Prostate gland (tissue), 2 donors: Measurements from ENCODE around the gene CDK11A. TPM values are rescaled to one million over a fixed set of nuclear protein-coding genes. Genes with fewer than 3 reads are reported as not detected.
A peak's percentile ranks its signal among the peaks of the same experiment; 100 is the strongest.

Experiments
- DNase-seq: peaks from one replicate; pipeline ENCODE4 v3.0.0-alpha.2; 2019; ENCODE audit warnings: low spot score
- H3K27ac ChIP-seq, 2 donors: fragments of 200-600 bp; sonication (generic); 2 replicates each; pipeline ENCODE4 v1.5.1; 2017 to 2019
- H3K27me3 ChIP-seq: fragments of 200-600 bp; sonication (generic); replicated peaks from 2 replicates; pipeline ENCODE4 v1.5.1; 2019; ENCODE audit not compliant: insufficient read depth
- H3K36me3 ChIP-seq, 2 donors: fragments of 200-600 bp; sonication (generic); 1 replicate in 1 of 2; 2 replicates in 1 of 2; pipeline versions ENCODE4 v1.5.1 to v1.8.1; 2017 to 2019
- H3K4me1 ChIP-seq: fragments of 200-600 bp; sonication (generic); replicated peaks from 2 replicates; pipeline ENCODE4 v1.5.1; 2019
- H3K4me3 ChIP-seq, 2 donors: fragments of 200-600 bp; sonication (generic); 2 replicates each; pipeline ENCODE4 v1.5.1; 2017 to 2019
- H3K9me3 ChIP-seq: fragments of 200-600 bp; sonication (generic); 2 replicates; pipeline ENCODE4 v1.5.1; 2017
- CTCF ChIP-seq, 4 experiments: fragments of 200-600 bp in 2 of 4; fragments of 450-650 bp in 2 of 4; sonication (generic) in 2 of 4; IDR thresholded peaks; 1 replicate in 3 of 4; 2 replicates in 1 of 4; pipeline ENCODE4 v1.5.1; 2016 to 2019; ENCODE audit warnings: antibody characterized with exemption in 4 of 4, mild to moderate bottlenecking in 2 of 4, moderate library complexity in 2 of 4
- POLR2A ChIP-seq: fragments of 450-650 bp; IDR thresholded peaks from one replicate; pipeline ENCODE4 v1.6.1; 2016; ENCODE audit warnings: antibody characterized with exemption, mild to moderate bottlenecking
- POLR2AphosphoS5 ChIP-seq: sonication (generic); formaldehyde crosslinking; IDR thresholded peaks from one replicate; pipeline ENCODE4 v1.6.1; 2017; ENCODE audit warnings: antibody characterized with exemption
- WGBS: methylation state at CpG from one replicate; pipeline ENCODE4 v1.1.5; 2018; 5-methylcytosine and 5-hydroxymethylcytosine counted together
- intact Hi-C: fragments of 100-400 bp; cut with DNase I; formaldehyde crosslinking; loops from one replicate; pipeline ENCODE4 v1.14.2; 2022
- total RNA-seq, 2 donors: library from RNA; depleted of rRNA; stranded (reverse); fragments of >200 nt; gene quantifications; one replicate each; pipeline ENCODE4 v1.1.0, GENCODE V29; 2016

The CDK11A gene
- total RNA-seq, 2 donors from 2014 or later: 31.1 to 47.4 TPM

- Histone ChIP-seq H3K4me1 (peaks cover 17% of the 10 kb centered on the region), H3K27ac (peak overlapping the region; percentile 80 to 83), H3K27me3 (no peaks in the 10 kb centered on the region), H3K36me3 (peaks cover 4 to 21% of the 10 kb centered on the region in 2 donors), H3K9me3 (no peaks in the 10 kb centered on the region), H3K4me3 (no peak overlapping the region)
- WGBS: 90% methylated on average over 27 of the region's 27 CpGs
- intact Hi-C loops: loop anchor here (10.0 kb wide), 1 partner anchor 147 kb away; no protein-coding TSS in a partner anchor
- TF ChIP-seq POLR2A (no peak), POLR2AphosphoS5 (no peak), CTCF (IDR thresholded peaks at IDR 0.05) (no peak)
- no peak for DNase-seq
Measured at GRCh38 chr1:1758059-1758621, 34.0 kb upstream of the CDK11A start.

GRCh38 chr1:1757422-1758058, 33.4 kb upstream of the CDK11A start:
- peaks cover 17% of the 10 kb centered on the region for H3K4me1 ChIP-seq
- no peaks in the 10 kb centered on the region for H3K27me3 ChIP-seq
- intact Hi-C loops: loop anchor here (10.0 kb wide), 1 partner anchor 147 kb away; no protein-coding TSS in a partner anchor
- H3K36me3 ChIP-seq: peaks cover 4 to 21% of the 10 kb centered on the region in 2 donors
- no peak overlapping the region for H3K4me3 ChIP-seq
- 91% methylated on average over 23 of the region's 25 CpGs for WGBS
- no peak for TF ChIP-seq POLR2A
- no peak for TF ChIP-seq POLR2AphosphoS5
- TF ChIP-seq CTCF (IDR thresholded peaks at IDR 0.05): no peak
- H3K27ac ChIP-seq: peak overlapping the region; percentile 80 to 83
- no peaks in the 10 kb centered on the region for H3K9me3 ChIP-seq
- DNase-seq: no peak

GRCh38 chr1:1756661-1757421, 32.7 kb upstream of the CDK11A start:
- H3K27me3 ChIP-seq: no peaks in the 10 kb centered on the region
- peaks cover 17% of the 10 kb centered on the region for H3K4me1 ChIP-seq
- no peak overlapping the region for H3K4me3 ChIP-seq
- no peaks in the 10 kb centered on the region for H3K9me3 ChIP-seq
- DNase-seq: no peak
- 93% methylated on average over 32 of the region's 33 CpGs for WGBS
- peaks cover 4 to 21% of the 10 kb centered on the region in 2 donors for H3K36me3 ChIP-seq
- H3K27ac ChIP-seq: no peak overlapping the region
- TF ChIP-seq CTCF (IDR thresholded peaks at IDR 0.05): no peak
- TF ChIP-seq POLR2A: no peak
- no peak for TF ChIP-seq POLR2AphosphoS5
- intact Hi-C loops: loop anchor here (10.0 kb wide), 1 partner anchor 148 kb away; no protein-coding TSS in a partner anchor

- no peaks in the 10 kb centered on the region for H3K27me3 ChIP-seq
- 87% methylated on average over 14 of the region's 15 CpGs for WGBS
- H3K9me3 ChIP-seq: no peaks in the 10 kb centered on the region
- no peak for TF ChIP-seq POLR2AphosphoS5
- no peak for TF ChIP-seq POLR2A
- DNase-seq: no peak
- peaks cover 4 to 12% of the 10 kb centered on the region in 2 donors for H3K36me3 ChIP-seq
- peaks cover 17% of the 10 kb centered on the region for H3K4me1 ChIP-seq
- no peak overlapping the region for H3K4me3 ChIP-seq
- intact Hi-C loops: loop anchor here (10.0 kb wide), 1 partner anchor 149 kb away; no protein-coding TSS in a partner anchor
- no peak overlapping the region for H3K27ac ChIP-seq
Measured at GRCh38 chr1:1755852-1756251, 31.7 kb upstream of the CDK11A start.

- Histone ChIP-seq H3K27me3 (no peaks in the 10 kb centered on the region), H3K36me3 (peaks cover 4 to 7% of the 10 kb centered on the region in 2 donors), H3K4me1 (peaks cover 17% of the 10 kb centered on the region), H3K9me3 (no peaks in the 10 kb centered on the region), H3K4me3 (no peak overlapping the region), H3K27ac (no peak overlapping the region)
- TF ChIP-seq POLR2A: no peak
- no peak for TF ChIP-seq CTCF (IDR thresholded peaks at IDR 0.05)
- TF ChIP-seq POLR2AphosphoS5: no peak
- intact Hi-C loops: loop anchor here (10.0 kb wide), 1 partner anchor 149 kb away; no protein-coding TSS in a partner anchor
- 87% methylated on average over 19 of the region's 19 CpGs for WGBS
- DNase-seq: no peak
Measured at GRCh38 chr1:1755426-1755825, 31.3 kb upstream of the CDK11A start.
